Breast epithelium (tissue), 3 donors: ENCODE results near the gene ST14.

Source experiments
- POLR2A ChIP-seq: fragments of 450-650 bp; IDR thresholded peaks from one replicate; pipeline ENCODE4 v1.6.1; 2016; ENCODE audit warnings: antibody characterized with exemption, mild to moderate bottlenecking, moderate library complexity
- POLR2AphosphoS5 ChIP-seq, 3 donors: sonication (generic); formaldehyde crosslinking; IDR thresholded peaks; one replicate each; pipeline ENCODE4 v1.6.1; 2017; ENCODE audit warnings: antibody characterized with exemption in 3 of 3
- TF ChIP-seq, protein P1 (sequence below), 3 donors: fragments of 450-650 bp; IDR thresholded peaks; one replicate each; pipeline ENCODE4 v1.5.1; 2016 to 2017; ENCODE audit warnings: antibody characterized with exemption in 3 of 3, mild to moderate bottlenecking in 3 of 3, moderate library complexity in 3 of 3

DNA sequence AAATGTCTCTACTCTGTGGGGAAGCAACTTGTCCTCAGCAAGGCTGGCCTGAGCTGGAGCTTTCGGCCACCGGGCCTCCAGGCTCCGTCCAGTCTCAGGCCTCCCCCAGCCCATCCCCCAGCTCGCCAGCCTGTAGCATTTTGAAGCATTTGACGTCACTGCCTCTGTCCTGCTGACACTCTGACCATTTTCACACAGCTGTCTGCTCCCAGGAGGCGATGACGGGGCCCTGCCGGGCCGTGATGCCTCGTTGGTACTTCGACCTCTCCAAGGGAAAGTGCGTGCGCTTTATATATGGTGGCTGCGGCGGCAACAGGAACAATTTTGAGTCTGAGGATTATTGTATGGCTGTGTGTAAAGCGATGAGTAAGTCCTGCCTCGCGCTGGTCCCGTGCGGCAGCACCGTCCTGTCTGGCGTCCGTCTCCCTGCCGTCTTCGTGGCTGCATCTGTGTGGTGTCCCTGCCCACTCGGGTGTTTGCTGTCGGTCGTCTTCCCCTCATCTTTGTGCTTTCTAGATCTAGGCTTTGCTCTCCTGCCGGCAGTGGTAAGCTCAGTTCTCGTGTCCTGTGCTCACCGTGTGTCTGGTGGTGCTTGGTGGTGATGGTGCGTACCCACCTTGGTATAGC lies 36.1 kb upstream of the ST14 start:
- TF ChIP-seq, protein P1, sequence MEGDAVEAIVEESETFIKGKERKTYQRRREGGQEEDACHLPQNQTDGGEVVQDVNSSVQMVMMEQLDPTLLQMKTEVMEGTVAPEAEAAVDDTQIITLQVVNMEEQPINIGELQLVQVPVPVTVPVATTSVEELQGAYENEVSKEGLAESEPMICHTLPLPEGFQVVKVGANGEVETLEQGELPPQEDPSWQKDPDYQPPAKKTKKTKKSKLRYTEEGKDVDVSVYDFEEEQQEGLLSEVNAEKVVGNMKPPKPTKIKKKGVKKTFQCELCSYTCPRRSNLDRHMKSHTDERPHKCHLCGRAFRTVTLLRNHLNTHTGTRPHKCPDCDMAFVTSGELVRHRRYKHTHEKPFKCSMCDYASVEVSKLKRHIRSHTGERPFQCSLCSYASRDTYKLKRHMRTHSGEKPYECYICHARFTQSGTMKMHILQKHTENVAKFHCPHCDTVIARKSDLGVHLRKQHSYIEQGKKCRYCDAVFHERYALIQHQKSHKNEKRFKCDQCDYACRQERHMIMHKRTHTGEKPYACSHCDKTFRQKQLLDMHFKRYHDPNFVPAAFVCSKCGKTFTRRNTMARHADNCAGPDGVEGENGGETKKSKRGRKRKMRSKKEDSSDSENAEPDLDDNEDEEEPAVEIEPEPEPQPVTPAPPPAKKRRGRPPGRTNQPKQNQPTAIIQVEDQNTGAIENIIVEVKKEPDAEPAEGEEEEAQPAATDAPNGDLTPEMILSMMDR (IDR thresholded peaks at IDR 0.05) = no peak
- no peak for TF ChIP-seq POLR2AphosphoS5 (IDR thresholded peaks at IDR 0.05)
- TF ChIP-seq POLR2A = no peak
